HepG2 (cell line): Measurements from ENCODE around the gene PDK2. TPM values are rescaled to one million over a fixed set of nuclear protein-coding genes. Genes with fewer than 3 reads are reported as not detected.
A peak's percentile ranks its signal among the peaks of the same experiment; 100 is the strongest.

ENCODE experiments used
- ARHGAP35 ChIP-seq: sonication (generic); formaldehyde crosslinking; IDR thresholded peaks from 2 replicates; pipeline ENCODE4 v1.9.0; 2022; ENCODE audit warnings: mild to moderate bottlenecking, inconsistent platforms, moderate library complexity, missing genetic modification reagents, borderline replicate concordance
- CREB1 ChIP-seq, 2 experiments: fragments of 450-650 bp in 1 of 2; IDR thresholded peaks; 2 replicates each; pipeline ENCODE4 v1.6.1; 2016 to 2017; ENCODE audit warnings: control low read depth in 1 of 2, mild to moderate bottlenecking in 1 of 2, missing compliant biosample characterization in 1 of 2, missing genetic modification characterization in 1 of 2
- ELF1 ChIP-seq: sonication (generic); formaldehyde crosslinking; IDR thresholded peaks from 2 replicates; pipeline ENCODE4 v1.4.0; 2020; ENCODE audit warnings: missing genetic modification reagents
- ELF3 ChIP-seq: IDR thresholded peaks from 2 replicates; pipeline ENCODE4 v1.6.1; 2016; ENCODE audit warnings: missing genetic modification reagents, missing compliant biosample characterization
- HHEX ChIP-seq: IDR thresholded peaks from 2 replicates; pipeline ENCODE4 v1.6.1; 2016; ENCODE audit warnings: control low read depth
- MAFG ChIP-seq: sonication (generic); formaldehyde crosslinking; IDR thresholded peaks from 2 replicates; pipeline ENCODE4 v1.5.1; 2020; ENCODE audit warnings: mild to moderate bottlenecking, missing genetic modification reagents
- NFAT5 ChIP-seq: sonication (generic); formaldehyde crosslinking; IDR thresholded peaks from 2 replicates; pipeline ENCODE4 v1.4.0; 2020; ENCODE audit warnings: missing genetic modification reagents
- NFYB ChIP-seq: sonication (generic); formaldehyde crosslinking; IDR thresholded peaks from 2 replicates; pipeline ENCODE4 v1.4.0; 2020; ENCODE audit warnings: missing genetic modification reagents
- PLSCR1 ChIP-seq: sonication (generic); formaldehyde crosslinking; IDR thresholded peaks from 2 replicates; pipeline ENCODE4 v1.5.0; 2020; ENCODE audit warnings: missing genetic modification reagents, mild to moderate bottlenecking, borderline replicate concordance
- PRDM10 ChIP-seq: sonication (generic); formaldehyde crosslinking; IDR thresholded peaks from 2 replicates; pipeline ENCODE4 v1.4.0; 2020; ENCODE audit warnings: low read depth, missing genetic modification reagents
- TRIM22 ChIP-seq: fragments of 450-650 bp; IDR thresholded peaks from 2 replicates; pipeline ENCODE4 v1.6.1; 2017
- ZNF205 ChIP-seq: IDR thresholded peaks from 2 replicates; pipeline ENCODE4 v1.6.1; 2018; ENCODE audit warnings: missing biosample characterization, missing genetic modification reagents
- ZNF296 ChIP-seq: sonication (generic); formaldehyde crosslinking; conservative IDR thresholded peaks from 2 replicates; pipeline ENCODE4 v1.5.0; 2020; ENCODE audit warnings: mild to moderate bottlenecking, missing genetic modification reagents
- ZNF569 ChIP-seq: sonication (generic); formaldehyde crosslinking; IDR thresholded peaks from 2 replicates; pipeline ENCODE4 v1.5.0; 2020; ENCODE audit warnings: mild to moderate bottlenecking, missing genetic modification reagents, moderate library complexity, borderline replicate concordance
- ZNF772 ChIP-seq: sonication (generic); formaldehyde crosslinking; IDR thresholded peaks from 2 replicates; pipeline ENCODE4 v1.5.0; 2020; ENCODE audit warnings: mild to moderate bottlenecking, missing genetic modification reagents
- ZNF883 ChIP-seq: sonication (generic); formaldehyde crosslinking; IDR thresholded peaks from 2 replicates; pipeline ENCODE4 v1.5.1; 2020; ENCODE audit warnings: mild to moderate bottlenecking, missing genetic modification reagents; ENCODE audit errors: not compliant biosample characterization
- ZSCAN25 ChIP-seq: sonication (generic); formaldehyde crosslinking; IDR thresholded peaks from 2 replicates; pipeline ENCODE4 v1.8.0; 2022; ENCODE audit warnings: mild to moderate bottlenecking, missing genetic modification reagents
- polyA plus RNA-seq, 8 experiments: library from polyadenylated mRNA; depleted of rRNA in 3 of 8; stranded (reverse) in 7 of 8; unstranded in 1 of 8; fragments of >200 nt; fragmentation: Illumina TruSeq in 4 of 8; extraction: Trizol in 4 of 8; gene quantifications; 2 replicates each; pipeline versions ENCODE4 v1.2.1 to v1.2.3, GENCODE V29; 2011 to 2016; ENCODE audit warnings: low read depth in 4 of 8, missing spikeins in 1 of 8, mixed read lengths in 1 of 8; ENCODE audit not compliant: insufficient read depth in 1 of 8
- total RNA-seq, 5 experiments: library from RNA; depleted of rRNA; stranded (reverse); fragments of >200 nt; fragmentation: Illumina TruSeq; extraction: Trizol; gene quantifications; 2 replicates each; pipeline ENCODE4 v1.2.3, GENCODE V29; 2016; ENCODE audit warnings: low read depth in 1 of 5

PDK2 gene
- total and polyA plus RNA-seq, 2 of the 13 experiments (the other 11 are each of a cell fraction or from before 2014, with no cell fraction given): 18.5 to 59.7 TPM

- 0 out of 2 replicates have a peak, but pooled peaks have one; percentile 29 for TF ChIP-seq PRDM10 (CRISPR knock-in tag)
- TF ChIP-seq ZNF205 (CRISPR knock-in tag): 0 out of 2 replicates have a peak, but pooled peaks have one; percentile 24
- TF ChIP-seq PLSCR1: no peak
- TF ChIP-seq ZNF772 (CRISPR knock-in tag): 0 out of 2 replicates have a peak, but pooled peaks have one; percentile 22
- TF ChIP-seq MAFG (CRISPR knock-in tag): no peak
- peak; percentile 20 for TF ChIP-seq ZNF883 (CRISPR knock-in tag)
- TF ChIP-seq ELF3 (CRISPR knock-in tag): peak; percentile 65
- no peak for TF ChIP-seq NFYB (CRISPR knock-in tag)
- TF ChIP-seq ZNF296 (CRISPR knock-in tag): no peak
- TF ChIP-seq NFAT5 (CRISPR knock-in tag): no peak
- no peak for TF ChIP-seq ARHGAP35
- no peak for TF ChIP-seq HHEX (CRISPR knock-in tag)
- no peak for TF ChIP-seq ZNF569 (CRISPR knock-in tag)
- TF ChIP-seq CREB1 (IDR thresholded peaks at IDR 0.05): no peak
- TF ChIP-seq CREB1 (CRISPR knock-in tag; IDR thresholded peaks at IDR 0.05): no peak
- 0 out of 2 replicates have a peak, but pooled peaks have one; percentile 34 for TF ChIP-seq ELF1 (CRISPR knock-in tag)
- 0 out of 2 replicates have a peak, but pooled peaks have one; percentile 5 for TF ChIP-seq ZSCAN25 (CRISPR knock-in tag)
- TF ChIP-seq TRIM22: no peak
Measured at GRCh38 chr17:50111673-50112655, 16.8 kb downstream of the PDK2 start (continued).
